ENCODE data around the gene PRKN. TPM values are rescaled to one million over a fixed set of nuclear protein-coding genes. Genes with fewer than 3 reads are reported as not detected.

The PRKN gene
- total and polyA plus RNA-seq, 3 experiments from 2014 or later = 0.22 to 1.0 (median 0.55) TPM

- Histone ChIP-seq H3K9me3 (ENCODE audit: low read length) (no peaks in the 10 kb centered on the region), H3K4me1 (ENCODE audit: insufficient read depth, low read length) (no peaks in the 10 kb centered on the region), H3K4me3 (ENCODE audit: low read length) (no peak overlapping the region), H3K36me3 (ENCODE audit: insufficient read depth, low read length) (no peaks in the 10 kb centered on the region), H3K27me3 (ENCODE audit: insufficient read depth, low read length, poor library complexity, severe bottlenecking) (no peaks in the 10 kb centered on the region), H3K27ac (ENCODE audit: low read depth, low read length) (no peak overlapping the region)
- Mint-ChIP-seq H3K27me3 (peaks cover 0 to 2% of the 10 kb centered on the region in 2 donors), H3K9me3 (peaks cover 0 to 3% (median 0%) of the 10 kb centered on the region in 5 donors), H3K4me1 (no peaks in the 10 kb centered on the region), H3K27ac (no peak overlapping the region), H3K36me3 (no peaks in the 10 kb centered on the region), H3K4me3 (no peak overlapping the region)
- ChIA-PET CTCF (no interaction called here), POLR2A (no interaction called here)
- no peak for DNase-seq
These were observed 1240.4 kb downstream of the PRKN start for GRCh38 chr6:161487217-161487531.

DNA sequence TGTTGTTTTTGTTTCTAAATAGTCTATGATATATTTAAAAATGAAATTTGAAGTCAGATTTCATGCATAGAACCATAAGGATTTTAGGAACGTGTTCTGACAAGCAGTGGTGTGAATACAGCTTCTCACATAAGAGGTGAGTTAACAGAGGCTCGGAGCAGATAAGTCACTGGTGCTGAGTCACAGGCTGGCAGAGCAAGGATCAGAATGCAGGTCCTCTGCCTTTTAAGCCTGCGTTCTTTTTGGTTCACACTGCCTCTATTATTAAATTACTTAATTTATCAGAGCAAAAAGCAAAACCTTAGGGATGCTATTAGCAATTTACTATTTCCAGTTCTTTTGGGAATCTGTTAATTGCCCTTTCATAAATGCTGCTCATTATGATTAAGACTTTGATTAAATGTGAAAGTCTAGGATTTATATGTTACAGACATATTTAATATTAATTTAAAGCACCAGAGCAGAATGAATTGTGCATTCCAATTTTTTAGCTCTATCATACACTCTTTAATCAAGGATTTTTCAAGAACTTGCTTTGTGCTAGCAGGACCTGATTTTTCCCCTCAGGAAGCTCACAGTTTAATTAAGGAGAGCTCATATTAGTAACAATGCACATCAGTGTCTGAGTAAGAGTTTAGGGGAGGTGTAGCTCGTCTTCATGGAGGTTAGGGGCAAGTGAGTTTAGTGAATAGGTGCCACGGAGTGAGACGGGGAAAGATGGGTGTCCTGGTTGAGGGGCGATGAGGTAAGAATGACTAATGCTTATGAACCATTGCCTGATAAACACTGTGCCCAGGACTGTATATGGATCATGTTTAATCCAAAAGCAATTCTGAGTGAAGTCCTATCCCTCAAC is 1241.0 kb downstream of the PRKN start:
- ChIA-PET POLR2A (no interaction called here), CTCF (no interaction called here)
- H3K4me1 Mint-ChIP-seq = no peaks in the 10 kb centered on the region
- Histone ChIP-seq H3K9me3 (ENCODE audit: low read length) (no peaks in the 10 kb centered on the region), H3K4me1 (ENCODE audit: insufficient read depth, low read length) (no peaks in the 10 kb centered on the region), H3K27me3 (ENCODE audit: insufficient read depth, low read length, poor library complexity, severe bottlenecking) (no peaks in the 10 kb centered on the region), H3K27ac (ENCODE audit: low read depth, low read length) (no peak overlapping the region), H3K4me3 (ENCODE audit: low read length) (no peak overlapping the region), H3K36me3 (ENCODE audit: insufficient read depth, low read length) (no peaks in the 10 kb centered on the region)
- no peak for DNase-seq
- no peak overlapping the region for H3K4me3 Mint-ChIP-seq
- H3K27ac Mint-ChIP-seq = no peak overlapping the region
- peaks cover 0 to 2% of the 10 kb centered on the region in 2 donors for H3K27me3 Mint-ChIP-seq
- H3K36me3 Mint-ChIP-seq = no peaks in the 10 kb centered on the region
- H3K9me3 Mint-ChIP-seq = peaks cover 0 to 2% (median 0%) of the 10 kb centered on the region in 5 donors

DNA sequence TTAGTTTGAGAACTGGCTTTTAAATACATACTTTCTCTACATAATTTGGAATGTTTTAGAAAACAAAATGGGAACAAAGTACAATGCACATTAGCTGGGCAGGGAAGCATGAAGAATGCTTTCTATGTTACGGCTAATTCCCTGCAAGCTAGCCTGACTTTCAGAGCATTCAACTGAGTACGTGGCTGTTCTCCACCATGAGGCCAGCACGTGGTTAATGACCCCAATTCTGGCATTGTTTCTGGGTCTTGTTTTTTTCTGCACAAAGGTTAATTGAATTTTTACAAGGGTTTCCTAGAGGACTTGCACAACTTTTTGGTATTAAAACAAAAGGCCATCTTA is 1245.1 kb downstream of the PRKN start:
- H3K27me3 ChIP-seq (ENCODE audit: insufficient read depth, low read length, poor library complexity, severe bottlenecking) = no peaks in the 10 kb centered on the region
- Mint-ChIP-seq H3K4me3 (no peak overlapping the region), H3K9me3 (peaks cover 0 to 2% (median 0%) of the 10 kb centered on the region in 5 donors)

DNA sequence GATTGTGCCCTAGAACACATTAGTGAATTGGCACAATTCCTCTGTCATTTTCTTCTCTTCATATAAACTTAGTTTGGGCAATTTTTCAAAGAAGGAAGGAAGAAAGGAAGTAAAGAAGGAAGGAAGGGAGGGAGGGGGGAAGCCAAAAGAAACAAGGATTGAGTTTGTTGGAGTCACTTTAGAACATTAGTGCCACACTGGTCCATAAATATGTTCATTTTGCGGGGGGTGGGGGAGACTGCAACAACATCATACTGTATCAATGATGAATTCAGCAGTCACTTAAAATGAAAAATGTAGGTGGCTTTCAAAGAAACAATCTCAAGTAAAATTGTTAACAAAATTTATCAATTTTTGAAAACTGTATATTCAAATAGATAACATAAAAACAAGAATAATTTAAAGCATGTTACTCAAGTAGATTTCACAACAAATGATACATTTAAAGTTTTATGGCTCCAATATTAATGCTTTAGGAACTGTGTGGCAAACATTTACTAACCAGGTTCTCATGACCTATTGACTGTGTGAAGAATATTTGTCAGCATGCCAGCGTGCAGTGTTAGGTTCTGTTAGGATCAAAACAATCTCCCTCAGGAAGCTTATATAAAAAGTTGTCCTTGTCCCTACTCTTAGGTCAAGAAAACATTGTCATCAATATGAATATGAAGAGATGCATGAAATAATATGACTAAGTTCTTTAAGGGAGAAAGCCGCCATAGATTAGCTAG is 1245.6 kb downstream of the PRKN start:
- CTCF ChIA-PET = no interaction called here
- POLR2A ChIA-PET = no interaction called here
- no peaks in the 10 kb centered on the region for H3K4me1 Mint-ChIP-seq
- H3K36me3 Mint-ChIP-seq = no peaks in the 10 kb centered on the region
- no peak overlapping the region for H3K4me3 Mint-ChIP-seq
- Histone ChIP-seq H3K4me1 (ENCODE audit: insufficient read depth, low read length) (no peaks in the 10 kb centered on the region), H3K27me3 (ENCODE audit: insufficient read depth, low read length, poor library complexity, severe bottlenecking) (no peaks in the 10 kb centered on the region), H3K9me3 (ENCODE audit: low read length) (no peaks in the 10 kb centered on the region), H3K4me3 (ENCODE audit: low read length) (no peak overlapping the region), H3K36me3 (ENCODE audit: insufficient read depth, low read length) (no peaks in the 10 kb centered on the region), H3K27ac (ENCODE audit: low read depth, low read length) (no peak overlapping the region)
- H3K27me3 Mint-ChIP-seq = no peaks in the 10 kb centered on the region
- H3K9me3 Mint-ChIP-seq = no peaks in the 10 kb centered on the region
- H3K27ac Mint-ChIP-seq = no peak overlapping the region
- DNase-seq = no peak

More for the DNA sequence above, 1245.1 kb downstream of the PRKN start:
- Mint-ChIP-seq H3K4me1 (no peaks in the 10 kb centered on the region), H3K27me3 (no peaks in the 10 kb centered on the region), H3K36me3 (no peaks in the 10 kb centered on the region), H3K27ac (no peak overlapping the region)
- Histone ChIP-seq H3K9me3 (ENCODE audit: low read length) (no peaks in the 10 kb centered on the region), H3K4me3 (ENCODE audit: low read length) (no peak overlapping the region), H3K27ac (ENCODE audit: low read depth, low read length) (no peak overlapping the region), H3K4me1 (ENCODE audit: insufficient read depth, low read length) (no peaks in the 10 kb centered on the region), H3K36me3 (ENCODE audit: insufficient read depth, low read length) (no peaks in the 10 kb centered on the region)
- ChIA-PET CTCF (no interaction called here), POLR2A (no interaction called here)
- DNase-seq = no peak

GRCh38 chr6:161480421-161481155 is 1247.0 kb downstream of the PRKN start:
- H3K27ac ChIP-seq (ENCODE audit: low read depth, low read length) = no peak overlapping the region
- no peaks in the 10 kb centered on the region for H3K4me1 ChIP-seq (ENCODE audit: insufficient read depth, low read length)
- Mint-ChIP-seq H3K27me3 (no peaks in the 10 kb centered on the region), H3K4me1 (no peaks in the 10 kb centered on the region), H3K27ac (no peak overlapping the region), H3K36me3 (no peaks in the 10 kb centered on the region), H3K4me3 (no peak overlapping the region), H3K9me3 (no peaks in the 10 kb centered on the region)
- CTCF ChIA-PET = no interaction called here
- POLR2A ChIA-PET = no interaction called here
- no peak for DNase-seq
- H3K27me3 ChIP-seq (ENCODE audit: insufficient read depth, low read length, poor library complexity, severe bottlenecking) = no peaks in the 10 kb centered on the region
- no peak overlapping the region for H3K4me3 ChIP-seq (ENCODE audit: low read length)
- no peaks in the 10 kb centered on the region for H3K36me3 ChIP-seq (ENCODE audit: insufficient read depth, low read length)
- no peaks in the 10 kb centered on the region for H3K9me3 ChIP-seq (ENCODE audit: low read length)

DNA sequence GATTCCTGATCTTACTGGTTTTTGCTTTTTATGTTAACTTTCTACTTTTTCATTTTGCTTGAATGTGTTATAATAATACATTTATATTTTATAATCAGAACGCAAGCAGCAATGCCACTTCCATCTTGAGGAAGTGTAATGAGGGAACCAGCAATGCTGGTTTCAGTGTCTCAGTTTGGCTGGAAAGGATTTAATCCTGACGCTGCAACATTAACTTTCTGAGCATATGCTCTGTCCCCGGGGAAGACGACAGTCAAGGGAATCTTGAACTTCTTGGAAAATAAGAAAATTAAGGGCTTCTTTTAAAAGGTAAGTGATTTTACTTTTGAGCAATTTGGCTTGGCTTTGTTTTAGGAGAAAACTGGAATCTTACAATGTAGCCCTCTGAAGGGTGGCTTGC is 1248.2 kb downstream of the PRKN start:
- no peaks in the 10 kb centered on the region for H3K9me3 ChIP-seq (ENCODE audit: low read length)
- H3K27ac Mint-ChIP-seq = peak overlapping the region in 1 of 8 donors; percentile 37
- CTCF ChIA-PET = no interaction called here

DNA sequence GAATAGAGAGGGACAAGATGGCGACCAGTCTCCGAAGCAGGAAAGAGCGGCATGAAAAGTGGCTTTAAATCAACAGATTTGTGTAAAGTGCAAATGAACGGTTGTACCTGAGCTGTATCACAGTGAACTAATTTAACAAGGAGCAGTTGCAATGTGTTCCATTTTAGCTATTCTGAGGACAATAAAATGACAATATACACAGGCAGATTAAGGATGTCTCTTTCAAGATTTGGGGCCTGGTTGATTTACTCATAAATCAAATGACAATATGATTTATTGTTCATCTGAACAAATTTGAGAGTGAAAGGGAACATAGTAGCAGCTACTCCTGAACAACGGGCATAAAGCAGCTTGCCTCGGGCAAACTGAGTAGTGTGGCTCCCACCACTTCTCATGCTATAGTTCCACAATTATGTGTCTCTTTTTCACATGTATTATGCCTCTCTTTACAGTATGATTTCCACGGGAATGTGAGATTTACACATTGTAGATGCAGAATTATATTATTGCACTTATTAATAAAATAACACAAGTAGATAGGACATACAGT is 1249.6 kb downstream of the PRKN start:
- H3K36me3 Mint-ChIP-seq = no peaks in the 10 kb centered on the region
- H3K27ac Mint-ChIP-seq = peak overlapping the region in 1 of 8 donors; percentile 63
- Histone ChIP-seq H3K9me3 (ENCODE audit: low read length) (no peaks in the 10 kb centered on the region), H3K27me3 (ENCODE audit: insufficient read depth, low read length, poor library complexity, severe bottlenecking) (no peaks in the 10 kb centered on the region), H3K27ac (ENCODE audit: low read depth, low read length) (no peak overlapping the region), H3K4me3 (ENCODE audit: low read length) (no peak overlapping the region), H3K36me3 (ENCODE audit: insufficient read depth, low read length) (no peaks in the 10 kb centered on the region), H3K4me1 (ENCODE audit: insufficient read depth, low read length) (no peaks in the 10 kb centered on the region)
- H3K4me3 Mint-ChIP-seq = no peak overlapping the region
- no peaks in the 10 kb centered on the region for H3K27me3 Mint-ChIP-seq
- CTCF ChIA-PET = no interaction called here
- DNase-seq = no peak
- H3K4me1 Mint-ChIP-seq = no peaks in the 10 kb centered on the region
- H3K9me3 Mint-ChIP-seq = no peaks in the 10 kb centered on the region
- POLR2A ChIA-PET = no interaction called here

More for the DNA sequence above, 1248.2 kb downstream of the PRKN start:
- Mint-ChIP-seq H3K9me3 (no peaks in the 10 kb centered on the region), H3K36me3 (no peaks in the 10 kb centered on the region), H3K4me1 (no peaks in the 10 kb centered on the region), H3K27me3 (no peaks in the 10 kb centered on the region), H3K4me3 (no peak overlapping the region)
- Histone ChIP-seq H3K4me1 (ENCODE audit: insufficient read depth, low read length) (no peaks in the 10 kb centered on the region), H3K4me3 (ENCODE audit: low read length) (no peak overlapping the region), H3K27me3 (ENCODE audit: insufficient read depth, low read length, poor library complexity, severe bottlenecking) (no peaks in the 10 kb centered on the region), H3K36me3 (ENCODE audit: insufficient read depth, low read length) (no peaks in the 10 kb centered on the region), H3K27ac (ENCODE audit: low read depth, low read length) (no peak overlapping the region)
- POLR2A ChIA-PET = no interaction called here
- DNase-seq = no peak

DNA sequence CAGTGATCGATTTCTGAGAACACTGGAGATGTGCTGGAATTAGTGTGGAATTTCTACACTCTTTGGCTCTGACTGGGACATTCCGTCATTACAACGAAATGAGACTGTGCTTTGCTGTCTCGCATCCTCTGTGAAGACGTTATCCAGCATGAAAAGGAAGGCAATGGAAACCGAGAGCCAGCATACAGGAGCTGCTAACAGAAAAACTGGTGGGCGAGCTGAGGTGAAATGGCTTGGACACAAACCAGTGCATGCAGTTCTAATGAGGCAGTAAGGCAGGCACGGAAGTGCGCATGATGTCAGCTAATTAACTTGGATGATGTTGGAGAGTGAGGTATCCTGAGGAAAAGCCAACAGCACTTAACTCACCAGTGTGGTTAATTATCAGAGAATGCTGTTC is 1250.9 kb downstream of the PRKN start:
- Histone ChIP-seq H3K27me3 (ENCODE audit: insufficient read depth, low read length, poor library complexity, severe bottlenecking) (no peaks in the 10 kb centered on the region), H3K4me1 (ENCODE audit: insufficient read depth, low read length) (no peaks in the 10 kb centered on the region), H3K9me3 (ENCODE audit: low read length) (no peaks in the 10 kb centered on the region), H3K36me3 (ENCODE audit: insufficient read depth, low read length) (no peaks in the 10 kb centered on the region), H3K27ac (ENCODE audit: low read depth, low read length) (no peak overlapping the region), H3K4me3 (ENCODE audit: low read length) (no peak overlapping the region)
- Mint-ChIP-seq H3K4me1 (no peaks in the 10 kb centered on the region), H3K36me3 (no peaks in the 10 kb centered on the region), H3K4me3 (no peak overlapping the region), H3K9me3 (no peaks in the 10 kb centered on the region), H3K27ac (no peak overlapping the region), H3K27me3 (peaks cover 0 to 6% of the 10 kb centered on the region in 2 donors)
- POLR2A ChIA-PET = no interaction called here
- CTCF ChIA-PET = no interaction called here
- DNase-seq = no peak
